ENCODE measurements around the gene CRELD1. TPM values are rescaled to one million over a fixed set of nuclear protein-coding genes. Genes with fewer than 3 reads are reported as not detected.

Gene CRELD1
- total and polyA plus RNA-seq, 2 of the 13 experiments (the other 11 are each of a cell fraction or from before 2014, with no cell fraction given) = 27.1 to 61.9 TPM

- TF ChIP-seq DBP (CRISPR knock-in tag; IDR thresholded peaks at IDR 0.05; ENCODE audit: not compliant biosample characterization) (peak; percentile 52), ZGPAT (CRISPR knock-in tag; IDR thresholded peaks at IDR 0.05) (peak; percentile 35; the same call in 1 of the 2 replicates), ZNF136 (CRISPR knock-in tag; IDR thresholded peaks at IDR 0.05; ENCODE audit: low read depth) (no peak), NCOA2 (CRISPR knock-in tag; IDR thresholded peaks at IDR 0.05) (peak; percentile 43; the same call in 1 of the 2 replicates), ATF2 (CRISPR knock-in tag; IDR thresholded peaks at IDR 0.05) (peak; percentile 96), ZNF780A (CRISPR knock-in tag; IDR thresholded peaks at IDR 0.05) (0 out of 2 replicates have a peak, but pooled peaks have one; percentile 1), FOXA1 (IDR thresholded peaks at IDR 0.05) (no peak), FOXA1 (CRISPR knock-in tag; IDR thresholded peaks at IDR 0.05) (no peak), KLF16 (CRISPR knock-in tag; IDR thresholded peaks at IDR 0.05) (peak in 1 of 2 experiments; percentile 94; a peak in 2 of 4 replicates), ZNF597 (CRISPR knock-in tag; IDR thresholded peaks at IDR 0.05) (no peak), RFX1 (IDR thresholded peaks at IDR 0.05) (no peak), MTA1 (CRISPR knock-in tag; IDR thresholded peaks at IDR 0.05; ENCODE audit: borderline replicate concordance) (no peak), CREB1 (IDR thresholded peaks at IDR 0.05) (peak; percentile 92), CREB1 (CRISPR knock-in tag; IDR thresholded peaks at IDR 0.05) (peak; percentile 93), ZEB1 (IDR thresholded peaks at IDR 0.05; ENCODE audit: insufficient replicate concordance, low read depth) (peak; percentile 80), MTERF4 (CRISPR knock-in tag; IDR thresholded peaks at IDR 0.05) (no peak; the same call in 1 of the 2 replicates), SAP130 (CRISPR knock-in tag; IDR thresholded peaks at IDR 0.05; ENCODE audit: low read depth) (peak; percentile 93), RBFOX2 (IDR thresholded peaks at IDR 0.05; ENCODE audit: low read depth, low read length) (peak; percentile 87), USF2 (IDR thresholded peaks at IDR 0.05; ENCODE audit: low read depth, low read length) (no peak), USF2 (CRISPR knock-in tag; IDR thresholded peaks at IDR 0.05; ENCODE audit: borderline replicate concordance) (0 out of 2 replicates have a peak, but pooled peaks have one; percentile 5), ZNF569 (CRISPR knock-in tag; IDR thresholded peaks at IDR 0.05; ENCODE audit: borderline replicate concordance) (no peak), FOXC1 (CRISPR knock-in tag; IDR thresholded peaks at IDR 0.05; ENCODE audit: borderline replicate concordance) (peak; percentile 14; the same call in 1 of the 2 replicates), HOXA9 (CRISPR knock-in tag; IDR thresholded peaks at IDR 0.05; ENCODE audit: borderline replicate concordance) (no peak)
These were observed at the start of gene CRELD1 (continued) for GRCh38 chr3:9933561-9934234.
